PFSK-1 (cell line): Measurements from ENCODE around the gene GNB5. TPM values are rescaled to one million over a fixed set of nuclear protein-coding genes. Genes with fewer than 3 reads are reported as not detected.

Experiments used
- FOXP2 ChIP-seq: optimal IDR thresholded peaks from 2 replicates; pipeline ENCODE3; 2011; ENCODE audit warnings: borderline replicate concordance, control low read depth, inconsistent platforms; ENCODE audit not compliant: insufficient read depth; ENCODE audit errors: extremely low read length, extremely low read depth
- POLR2AphosphoS5 ChIP-seq: IDR thresholded peaks from 2 replicates; pipeline ENCODE4 v1.6.1; 2012; ENCODE audit warnings: low read depth, mild to moderate bottlenecking, control low read depth, low read length, moderate library complexity
- REST ChIP-seq, 2 experiments: IDR thresholded peaks; 2 replicates each; pipeline versions ENCODE4 v1.6.1 to v1.8.0; 2011 to 2012; ENCODE audit warnings: low read depth in 2 of 2, low read length in 2 of 2, control low read depth in 1 of 2, inconsistent platforms in 1 of 2, mild to moderate bottlenecking in 1 of 2, moderate library complexity in 1 of 2; ENCODE audit not compliant: insufficient read depth in 1 of 2
- SIN3A ChIP-seq: IDR thresholded peaks from 2 replicates; pipeline ENCODE4 v1.6.1; 2012; ENCODE audit warnings: mild to moderate bottlenecking, low read length, moderate library complexity, borderline replicate concordance; ENCODE audit not compliant: insufficient read depth
- TAF1 ChIP-seq: IDR thresholded peaks from 2 replicates; pipeline ENCODE4 v1.6.1; 2012; ENCODE audit warnings: low read length, control low read depth, borderline replicate concordance; ENCODE audit not compliant: insufficient read depth
- polyA plus RNA-seq: library from polyadenylated mRNA; unstranded; fragments of >200 nt; gene quantifications from one replicate; pipeline ENCODE4 v1.2.1, GENCODE V29; 2012; ENCODE audit warnings: low read depth, missing spikeins; ENCODE audit not compliant: insufficient read length

Gene GNB5
- 61.3 TPM for polyA plus RNA-seq

- TF ChIP-seq SIN3A (no peak), POLR2AphosphoS5 (no peak), FOXP2 (no peak), TAF1 (no peak), REST (IDR thresholded peaks at IDR 0.05; ENCODE audit: insufficient read depth in 1 of 2, low read depth in 2 of 2, low read length in 2 of 2) (no peak)
Measured at GRCh38 chr15:52191207-52191606, at the start of gene GNB5. GNB5 (minus strand) TSS chr15:52191392; CDS start chr15:52184676, 6,716 bp downstream.

GRCh38 chr15:52240166-52240565 lies 49.0 kb upstream of the GNB5 start:
- no peak for TF ChIP-seq REST (IDR thresholded peaks at IDR 0.05; ENCODE audit: insufficient read depth in 1 of 2, low read depth in 2 of 2, low read length in 2 of 2)

- TF ChIP-seq POLR2AphosphoS5 (no peak), FOXP2 (no peak), SIN3A (no peak), REST (IDR thresholded peaks at IDR 0.05; ENCODE audit: insufficient read depth in 1 of 2, low read depth in 2 of 2, low read length in 2 of 2) (no peak), TAF1 (no peak)
Measured at GRCh38 chr15:52238149-52238548, 47.0 kb upstream of the GNB5 start.

- no peak for TF ChIP-seq FOXP2
- no peak for TF ChIP-seq POLR2AphosphoS5
- no peak for TF ChIP-seq REST (IDR thresholded peaks at IDR 0.05; ENCODE audit: insufficient read depth in 1 of 2, low read depth in 2 of 2, low read length in 2 of 2)
- TF ChIP-seq SIN3A = no peak
- TF ChIP-seq TAF1 = no peak
Measured at GRCh38 chr15:52236013-52236412, 44.8 kb upstream of the GNB5 start.

- TF ChIP-seq POLR2AphosphoS5 = no peak
Measured at GRCh38 chr15:52234596-52235541, 43.7 kb upstream of the GNB5 start.
